ENCODE measurements around the gene COL23A1.
"Not testable (repeated sequence)": the region's sequence is repeated elsewhere in the genome, so short reads cannot be mapped to it uniquely, and the experiment has no call there.

The COL23A1 gene

DNA sequence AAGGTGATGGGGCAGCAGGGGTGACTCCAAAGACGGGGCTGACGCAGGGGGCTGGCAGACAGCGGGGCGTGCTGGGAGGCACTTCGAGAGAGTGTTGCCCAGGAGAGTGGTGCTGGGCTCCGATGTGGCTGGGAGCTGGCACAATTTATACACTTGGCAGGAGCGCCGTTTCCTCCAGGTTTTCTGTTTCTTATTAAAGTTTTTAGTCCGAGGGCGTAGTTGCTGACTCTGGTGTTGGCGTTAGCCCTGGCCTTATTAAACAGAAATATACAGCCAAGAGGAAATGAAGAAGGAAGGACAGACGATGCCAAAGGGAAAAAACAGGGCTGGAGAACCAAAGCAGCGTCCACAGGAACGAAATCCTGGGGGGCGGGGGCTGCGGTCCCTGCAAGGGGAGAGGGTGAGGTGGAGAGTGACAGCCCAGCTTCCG is 218.0 kb downstream of the COL23A1 start:
- H3K9ac ChIP-seq (ENCODE audit: low read length in 5 of 5): peak overlapping the region in 1 of 5 donors; percentile 38
- peaks cover 0 to 3% (median 0%) of the 10 kb centered on the region in 5 donors for H3K9me3 ChIP-seq (ENCODE audit: control insufficient read depth in 5 of 5, low read length in 5 of 5)
- H3K27ac ChIP-seq (ENCODE audit: low read depth, low read length): no peak overlapping the region
- no peaks in the 10 kb centered on the region for H3K36me3 ChIP-seq (ENCODE audit: control insufficient read depth in 5 of 5, insufficient read depth in 5 of 5, low read length in 5 of 5)
- H3K27me3 ChIP-seq (ENCODE audit: control insufficient read depth in 5 of 5, insufficient read depth in 4 of 5, low read length in 5 of 5): peaks cover 5 to 19% (median 10%) of the 10 kb centered on the region in 5 donors
- peaks cover 0 to 15% (median 14%) of the 10 kb centered on the region in 5 donors for H3K4me1 ChIP-seq (ENCODE audit: control insufficient read depth in 5 of 5, insufficient read depth in 5 of 5, low read length in 5 of 5)
- H3K4me3 ChIP-seq (ENCODE audit: low read depth in 1 of 5, low read length in 5 of 5): peak overlapping the region in 3 of 5 donors; percentile 32 to 40 (median 35)

DNA sequence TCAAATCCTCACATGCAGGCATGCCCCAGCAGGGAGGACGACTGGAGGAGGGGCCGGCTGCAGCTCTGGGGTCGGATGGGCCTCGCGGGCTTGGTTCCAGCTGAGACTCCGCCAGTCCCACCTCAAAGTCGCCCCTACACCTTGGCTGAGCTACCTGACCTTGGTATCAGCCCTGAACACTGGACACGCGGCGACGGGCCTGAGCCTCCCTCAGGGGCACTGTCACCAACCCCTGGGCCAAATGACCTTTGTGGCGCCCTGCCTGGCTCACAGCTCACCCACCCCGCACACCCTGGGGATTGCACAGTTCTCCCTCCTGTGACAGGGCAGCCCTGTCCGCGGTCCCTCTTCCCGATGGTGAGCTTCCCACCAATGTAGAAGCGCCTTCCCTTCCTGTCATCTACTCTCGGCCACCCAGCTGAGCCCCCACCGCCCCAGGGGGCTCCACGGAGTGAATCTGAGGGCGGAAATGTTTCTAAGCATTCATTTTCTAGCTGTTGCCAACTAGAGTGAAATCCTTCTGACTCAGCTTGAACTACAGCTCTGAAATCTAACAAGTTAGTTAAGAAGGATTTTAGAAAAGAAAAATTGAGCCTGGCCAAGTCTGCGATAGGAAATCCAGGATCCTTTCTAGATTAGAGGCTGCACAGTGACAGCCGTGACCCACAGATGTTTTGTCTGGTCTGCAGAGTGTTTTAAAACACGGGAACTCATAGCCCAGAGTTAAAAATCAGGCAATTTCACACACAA is 218.7 kb downstream of the COL23A1 start:
- H3K4me3 ChIP-seq (ENCODE audit: low read depth in 1 of 5, low read length in 5 of 5): peak overlapping the region in 3 of 5 donors; percentile 32 to 40 (median 35)
- H3K9me3 ChIP-seq (ENCODE audit: control insufficient read depth in 5 of 5, low read length in 5 of 5): peaks cover 0 to 3% (median 0%) of the 10 kb centered on the region in 5 donors
- H3K27me3 ChIP-seq (ENCODE audit: control insufficient read depth in 5 of 5, insufficient read depth in 4 of 5, low read length in 5 of 5): peaks cover 2 to 19% (median 10%) of the 10 kb centered on the region in 5 donors
- no peaks in the 10 kb centered on the region for H3K36me3 ChIP-seq (ENCODE audit: control insufficient read depth in 5 of 5, insufficient read depth in 5 of 5, low read length in 5 of 5)
- H3K9ac ChIP-seq (ENCODE audit: low read length in 5 of 5): peak overlapping the region in 1 of 5 donors; percentile 38
- peaks cover 0 to 15% (median 14%) of the 10 kb centered on the region in 5 donors for H3K4me1 ChIP-seq (ENCODE audit: control insufficient read depth in 5 of 5, insufficient read depth in 5 of 5, low read length in 5 of 5)
- no peak overlapping the region for H3K27ac ChIP-seq (ENCODE audit: low read depth, low read length)

DNA sequence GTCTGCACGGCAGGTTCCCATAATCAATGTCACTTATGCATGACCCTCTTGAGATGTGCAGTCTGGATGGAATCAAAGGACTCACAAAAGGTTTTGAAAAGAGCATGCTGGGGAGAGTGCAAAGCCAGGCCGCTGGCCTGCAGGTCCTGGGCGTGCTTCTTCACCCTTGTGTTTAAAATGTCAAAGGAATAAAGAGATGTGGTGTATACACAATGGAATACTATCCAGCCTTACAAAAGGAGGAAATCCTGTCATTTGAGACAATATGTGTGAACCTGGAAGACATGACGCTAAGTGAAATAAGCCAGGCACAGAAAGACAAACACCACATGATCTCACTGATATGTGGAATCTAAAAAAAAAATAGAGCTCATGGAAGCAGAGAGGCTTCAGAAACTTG is 220.1 kb downstream of the COL23A1 start:
- Histone ChIP-seq H3K27ac (ENCODE audit: low read depth, low read length) (no peak overlapping the region), H3K36me3 (ENCODE audit: control insufficient read depth in 5 of 5, insufficient read depth in 5 of 5, low read length in 5 of 5) (no peaks in the 10 kb centered on the region), H3K27me3 (ENCODE audit: control insufficient read depth in 5 of 5, insufficient read depth in 4 of 5, low read length in 5 of 5) (peaks cover 0 to 19% (median 9%) of the 10 kb centered on the region in 5 donors), H3K9me3 (ENCODE audit: control insufficient read depth in 5 of 5, low read length in 5 of 5) (peaks cover 0 to 3% (median 0%) of the 10 kb centered on the region in 5 donors), H3K4me3 (ENCODE audit: low read depth in 1 of 5, low read length in 5 of 5) (no peak overlapping the region), H3K9ac (ENCODE audit: low read length in 5 of 5) (no peak overlapping the region), H3K4me1 (ENCODE audit: control insufficient read depth in 5 of 5, insufficient read depth in 5 of 5, low read length in 5 of 5) (peaks cover 0 to 15% (median 14%) of the 10 kb centered on the region in 5 donors)

DNA sequence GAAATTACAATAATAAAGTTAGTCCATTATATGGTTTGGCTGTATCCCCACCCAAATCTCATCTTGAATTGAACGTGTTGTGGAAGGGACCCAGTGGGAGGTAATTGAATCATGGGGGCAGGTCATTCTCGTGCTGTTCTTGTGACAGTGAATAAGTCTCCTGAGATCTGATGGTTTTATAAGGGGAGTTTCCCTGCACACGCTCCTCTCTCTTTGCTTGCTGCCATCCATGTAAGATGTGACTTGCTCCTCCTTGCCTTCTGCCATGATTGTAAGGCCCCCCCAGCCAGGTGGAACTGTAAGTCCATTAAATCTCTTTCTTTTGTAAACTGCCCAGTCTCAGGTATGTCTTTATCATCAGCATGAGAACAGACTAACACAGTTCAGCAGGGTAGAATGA is 220.7 kb downstream of the COL23A1 start:
- H3K36me3 ChIP-seq (ENCODE audit: control insufficient read depth in 5 of 5, insufficient read depth in 5 of 5, low read length in 5 of 5); H3K9me3 ChIP-seq (ENCODE audit: control insufficient read depth in 5 of 5, low read length in 5 of 5); H3K27ac ChIP-seq (ENCODE audit: low read depth, low read length); H3K9ac ChIP-seq (ENCODE audit: low read length in 5 of 5); H3K4me3 ChIP-seq (ENCODE audit: low read depth in 1 of 5, low read length in 5 of 5): not testable (repeated sequence)
- Histone ChIP-seq H3K4me1 (ENCODE audit: control insufficient read depth in 5 of 5, insufficient read depth in 5 of 5, low read length in 5 of 5) (peaks cover 0 to 15% (median 14%) of the 10 kb centered on the region in 5 donors), H3K27me3 (ENCODE audit: control insufficient read depth in 5 of 5, insufficient read depth in 4 of 5, low read length in 5 of 5) (peaks cover 0 to 19% (median 9%) of the 10 kb centered on the region in 5 donors)

DNA sequence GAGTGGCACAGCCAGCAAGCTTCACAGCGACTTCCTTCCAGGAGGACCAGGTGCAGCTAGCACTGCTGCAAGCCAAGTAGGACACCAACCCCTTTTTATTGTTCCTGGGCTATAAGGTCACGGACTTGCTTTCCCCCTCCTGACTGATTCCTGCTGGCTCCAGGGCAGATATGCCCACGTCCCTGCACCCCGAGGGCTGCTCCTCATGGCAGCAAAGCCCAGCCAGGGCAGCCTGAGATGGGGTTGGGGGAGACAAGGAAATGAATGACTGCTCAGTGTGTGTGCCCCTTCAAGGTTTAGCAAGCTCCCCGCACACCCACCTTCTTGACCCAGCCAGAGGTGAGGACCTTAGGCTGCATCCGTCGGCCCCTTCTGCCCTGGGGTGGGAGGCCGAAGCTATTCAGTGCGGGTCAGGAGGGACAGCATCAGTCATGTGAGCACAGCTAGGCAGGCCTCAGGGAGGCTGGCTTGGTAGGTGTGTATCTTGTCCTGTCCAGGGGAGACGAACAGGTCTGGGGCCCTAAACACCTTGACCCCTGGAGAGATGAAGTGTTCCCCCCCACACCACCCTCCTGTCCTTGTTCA is 221.4 kb downstream of the COL23A1 start:
- Histone ChIP-seq H3K36me3 (ENCODE audit: control insufficient read depth in 5 of 5, insufficient read depth in 5 of 5, low read length in 5 of 5) (no peaks in the 10 kb centered on the region), H3K27me3 (ENCODE audit: control insufficient read depth in 5 of 5, insufficient read depth in 4 of 5, low read length in 5 of 5) (peaks cover 0 to 16% (median 5%) of the 10 kb centered on the region in 5 donors), H3K4me1 (ENCODE audit: control insufficient read depth in 5 of 5, insufficient read depth in 5 of 5, low read length in 5 of 5) (peaks cover 0 to 21% (median 14%) of the 10 kb centered on the region in 5 donors), H3K9ac (ENCODE audit: low read length in 5 of 5) (no peak overlapping the region), H3K9me3 (ENCODE audit: control insufficient read depth in 5 of 5, low read length in 5 of 5) (peaks cover 0 to 3% (median 0%) of the 10 kb centered on the region in 5 donors), H3K4me3 (ENCODE audit: low read depth in 1 of 5, low read length in 5 of 5) (no peak overlapping the region), H3K27ac (ENCODE audit: low read depth, low read length) (no peak overlapping the region)

DNA sequence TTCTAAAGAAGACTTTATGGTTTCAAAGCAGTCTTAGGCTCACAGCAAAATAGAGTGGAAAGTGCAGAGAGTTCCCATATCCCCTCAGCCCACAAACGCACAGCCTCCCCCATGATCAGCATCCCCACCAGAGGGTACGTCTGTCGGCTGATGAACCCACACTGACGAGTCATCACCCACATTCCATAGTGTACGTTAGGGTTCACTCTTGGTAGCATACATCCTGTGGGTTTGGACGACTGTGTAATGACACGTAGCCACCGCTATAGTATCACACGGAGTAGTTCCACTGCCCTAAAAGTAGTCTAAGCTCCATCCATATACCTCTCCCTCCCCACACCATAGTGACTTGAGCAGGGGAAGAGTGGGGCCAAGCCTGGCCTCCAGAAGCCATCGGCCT is 221.9 kb downstream of the COL23A1 start:
- no peak overlapping the region for H3K4me3 ChIP-seq (ENCODE audit: low read depth in 1 of 5, low read length in 5 of 5)
- no peak overlapping the region for H3K9ac ChIP-seq (ENCODE audit: low read length in 5 of 5)
- peaks cover 0 to 23% (median 14%) of the 10 kb centered on the region in 5 donors for H3K4me1 ChIP-seq (ENCODE audit: control insufficient read depth in 5 of 5, insufficient read depth in 5 of 5, low read length in 5 of 5)
- no peaks in the 10 kb centered on the region for H3K36me3 ChIP-seq (ENCODE audit: control insufficient read depth in 5 of 5, insufficient read depth in 5 of 5, low read length in 5 of 5)
- H3K9me3 ChIP-seq (ENCODE audit: control insufficient read depth in 5 of 5, low read length in 5 of 5): peaks cover 0 to 3% (median 0%) of the 10 kb centered on the region in 5 donors
- H3K27ac ChIP-seq (ENCODE audit: low read depth, low read length): no peak overlapping the region
- peaks cover 0 to 13% (median 3%) of the 10 kb centered on the region in 5 donors for H3K27me3 ChIP-seq (ENCODE audit: control insufficient read depth in 5 of 5, insufficient read depth in 4 of 5, low read length in 5 of 5)

DNA sequence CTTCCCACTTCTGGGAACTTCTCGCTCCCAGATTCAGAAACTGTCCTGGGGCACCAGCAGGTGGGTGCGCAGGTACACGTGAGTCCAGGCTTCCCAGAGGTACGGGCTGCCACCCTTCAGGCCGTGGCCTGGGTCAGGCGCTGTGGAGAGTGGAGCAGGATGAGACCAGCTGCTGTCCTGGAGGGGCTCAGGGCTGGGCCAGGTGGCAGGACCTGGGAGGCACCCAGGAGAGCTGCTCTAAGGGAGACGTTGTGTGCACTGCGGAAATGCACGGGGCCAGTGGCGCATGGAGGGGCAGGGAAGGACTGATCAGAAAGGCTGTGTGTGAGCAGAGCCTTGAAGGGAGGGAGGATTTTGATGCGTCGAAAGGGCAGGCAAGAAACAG is 222.5 kb downstream of the COL23A1 start:
- Histone ChIP-seq H3K27ac (ENCODE audit: low read depth, low read length) (no peak overlapping the region), H3K4me3 (ENCODE audit: low read depth in 1 of 5, low read length in 5 of 5) (no peak overlapping the region), H3K9ac (ENCODE audit: low read length in 5 of 5) (no peak overlapping the region), H3K27me3 (ENCODE audit: control insufficient read depth in 5 of 5, insufficient read depth in 4 of 5, low read length in 5 of 5) (peaks cover 0 to 13% (median 3%) of the 10 kb centered on the region in 5 donors), H3K9me3 (ENCODE audit: control insufficient read depth in 5 of 5, low read length in 5 of 5) (peaks cover 0 to 3% (median 0%) of the 10 kb centered on the region in 5 donors), H3K36me3 (ENCODE audit: control insufficient read depth in 5 of 5, insufficient read depth in 5 of 5, low read length in 5 of 5) (no peaks in the 10 kb centered on the region), H3K4me1 (ENCODE audit: control insufficient read depth in 5 of 5, insufficient read depth in 5 of 5, low read length in 5 of 5) (peaks cover 0 to 23% (median 14%) of the 10 kb centered on the region in 5 donors)

DNA sequence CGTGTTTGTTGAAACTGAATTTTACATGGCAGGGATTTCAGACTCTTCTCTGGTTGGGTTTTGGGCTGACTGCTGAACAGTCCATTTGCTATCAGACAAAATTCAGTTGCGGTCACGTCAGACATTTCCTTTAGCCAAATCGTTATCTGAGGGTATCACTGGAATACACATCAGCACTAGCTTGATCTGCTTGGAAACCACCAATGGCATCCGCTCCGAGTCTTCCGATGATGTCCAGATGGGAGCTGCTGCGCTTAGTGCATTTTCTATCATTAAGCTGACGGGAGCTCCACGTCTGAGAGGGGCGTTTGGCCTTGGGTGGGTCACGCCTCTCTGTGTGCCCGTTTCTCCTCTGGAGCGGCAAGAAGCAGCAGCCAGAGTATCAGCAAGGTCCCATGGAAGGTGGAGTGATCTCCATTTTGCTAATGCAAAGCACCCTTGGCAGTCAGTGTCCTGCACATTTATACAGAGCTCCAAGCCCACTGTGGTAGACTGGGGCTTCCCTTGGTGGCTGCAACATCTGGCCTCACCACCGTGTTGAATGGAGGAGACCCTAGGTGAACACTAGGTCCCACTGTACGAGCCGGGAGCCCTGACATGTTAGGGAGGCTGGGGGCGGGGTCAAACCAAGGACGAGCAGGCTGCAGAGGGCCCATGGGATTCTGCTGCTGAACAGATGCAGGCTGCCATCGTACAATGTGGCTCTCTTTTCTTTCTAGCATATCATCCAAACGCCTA is 223.0 kb downstream of the COL23A1 start:
- H3K4me1 ChIP-seq (ENCODE audit: control insufficient read depth in 5 of 5, insufficient read depth in 5 of 5, low read length in 5 of 5): peaks cover 0 to 19% (median 10%) of the 10 kb centered on the region in 5 donors

DNA sequence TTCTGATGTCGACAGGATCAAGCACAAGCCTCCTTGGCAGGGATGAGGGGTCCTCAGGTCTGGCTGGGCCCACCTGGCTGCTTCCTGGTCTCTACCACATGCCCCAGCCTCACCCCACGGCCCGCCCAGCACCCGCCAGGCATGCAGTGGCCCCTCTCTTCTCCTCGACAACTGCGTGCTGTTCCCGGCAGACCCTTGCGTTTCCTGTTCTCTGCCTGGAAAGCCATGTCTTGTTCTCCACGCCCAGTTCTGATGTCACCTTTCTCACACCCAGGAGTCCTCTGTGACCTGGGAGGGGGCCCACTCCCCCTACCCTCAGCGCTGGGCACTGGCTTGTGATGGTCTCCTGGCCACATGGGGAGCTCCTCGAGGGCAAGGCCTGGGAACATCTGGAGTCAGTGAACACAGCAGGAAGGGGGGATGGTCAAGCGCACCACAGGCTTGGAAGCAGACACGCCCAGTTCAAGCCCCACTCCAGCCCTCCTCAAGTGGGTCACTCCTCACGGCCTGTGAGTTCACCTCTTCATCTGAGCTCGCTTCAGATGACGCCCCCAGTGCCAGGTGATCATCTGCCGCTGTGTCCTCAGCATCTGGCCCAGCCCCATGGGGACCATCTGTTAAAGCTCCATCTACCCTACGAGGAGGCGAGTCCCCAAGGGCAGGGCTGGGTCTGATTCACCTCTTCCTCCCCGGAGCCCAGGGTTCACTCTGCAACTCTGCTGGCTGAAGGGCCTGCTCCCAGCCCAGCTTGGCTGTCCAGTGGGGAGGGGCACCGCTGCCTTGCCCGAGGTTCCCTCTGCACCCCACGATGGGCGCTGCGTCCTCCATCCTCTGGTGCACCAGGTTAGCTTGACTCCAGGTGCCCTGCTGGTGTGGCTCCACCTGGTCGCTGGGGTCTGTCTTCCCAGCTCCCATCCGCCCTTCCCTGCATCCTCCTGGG is 224.4 kb downstream of the COL23A1 start:
- H3K4me3 ChIP-seq (ENCODE audit: low read depth in 1 of 5, low read length in 5 of 5): no peak overlapping the region
- H3K27ac ChIP-seq (ENCODE audit: low read depth, low read length): no peak overlapping the region
- peaks cover 0 to 17% (median 8%) of the 10 kb centered on the region in 5 donors for H3K27me3 ChIP-seq (ENCODE audit: control insufficient read depth in 5 of 5, insufficient read depth in 4 of 5, low read length in 5 of 5)
- H3K9ac ChIP-seq (ENCODE audit: low read length in 5 of 5): no peak overlapping the region
- H3K9me3 ChIP-seq (ENCODE audit: control insufficient read depth in 5 of 5, low read length in 5 of 5): peaks cover 0 to 3% (median 0%) of the 10 kb centered on the region in 5 donors
- no peaks in the 10 kb centered on the region for H3K36me3 ChIP-seq (ENCODE audit: control insufficient read depth in 5 of 5, insufficient read depth in 5 of 5, low read length in 5 of 5)
- H3K4me1 ChIP-seq (ENCODE audit: control insufficient read depth in 5 of 5, insufficient read depth in 5 of 5, low read length in 5 of 5): peaks cover 0 to 10% (median 0%) of the 10 kb centered on the region in 5 donors

More for the DNA sequence above, 223.0 kb downstream of the COL23A1 start:
- no peak overlapping the region for H3K4me3 ChIP-seq (ENCODE audit: low read depth in 1 of 5, low read length in 5 of 5)
- no peaks in the 10 kb centered on the region for H3K36me3 ChIP-seq (ENCODE audit: control insufficient read depth in 5 of 5, insufficient read depth in 5 of 5, low read length in 5 of 5)
- H3K9ac ChIP-seq (ENCODE audit: low read length in 5 of 5): no peak overlapping the region
- peaks cover 0 to 3% (median 0%) of the 10 kb centered on the region in 5 donors for H3K9me3 ChIP-seq (ENCODE audit: control insufficient read depth in 5 of 5, low read length in 5 of 5)
- peaks cover 0 to 13% (median 5%) of the 10 kb centered on the region in 5 donors for H3K27me3 ChIP-seq (ENCODE audit: control insufficient read depth in 5 of 5, insufficient read depth in 4 of 5, low read length in 5 of 5)
- H3K27ac ChIP-seq (ENCODE audit: low read depth, low read length): no peak overlapping the region
